OCI-LY7 (cell line): Measurements from ENCODE around the gene IRX3. TPM values are rescaled to one million over a fixed set of nuclear protein-coding genes. Genes with fewer than 3 reads are reported as not detected.

Source experiments
- BruUV-seq: library from RNA; stranded (reverse); fragments of 400-500 nt; replicated peaks from 2 replicates; lab custom pipeline; 2021; lab: Mats Ljungman, UMichigan
- CTCF ChIA-PET: fragments of 300-600 bp; sonication (Branson Sonifier 250); formaldehyde crosslinking; loops from one replicate; lab custom pipeline; 2022; ENCODE audit warnings: antibody characterized with exemption; ENCODE audit not compliant: unreplicated experiment; lab: Charles Lee
- POLR2A ChIA-PET: fragments of 300-600 bp; sonication (Branson Sonifier 250); formaldehyde crosslinking; loops from one replicate; lab custom pipeline; 2022; ENCODE audit warnings: antibody characterized with exemption; lab: Charles Lee
- DNase-seq: peaks from one replicate; pipeline ENCODE4 v3.0.0-alpha.2; 2015; ENCODE audit warnings: low spot score
- H2AFZ ChIP-seq: fragments of 200-600 bp; sonication (generic), shearing (Covaris generic); 2 replicates; pipeline ENCODE4 v1.6.1; 2014; ENCODE audit warnings: mild to moderate bottlenecking, antibody characterized with exemption, low read length, moderate library complexity
- H3K27ac ChIP-seq: fragments of 200-600 bp; sonication (generic); 2 replicates; pipeline ENCODE4 v1.5.1; 2014; ENCODE audit warnings: mixed run types, low read depth, mild to moderate bottlenecking, moderate library complexity, low read length, inconsistent platforms; ENCODE audit not compliant: poor library complexity, severe bottlenecking
- H3K36me3 ChIP-seq: fragments of 200-600 bp; sonication (generic); 2 replicates; pipeline ENCODE4 v1.6.1; 2014; ENCODE audit warnings: mild to moderate bottlenecking, antibody characterized with exemption, low read length, moderate library complexity, mixed read lengths; ENCODE audit not compliant: insufficient read depth
- H3K4me1 ChIP-seq: fragments of 200-600 bp; sonication (generic); 2 replicates; pipeline ENCODE4 v1.5.1; 2014; ENCODE audit warnings: mild to moderate bottlenecking, low read length; ENCODE audit not compliant: insufficient read depth, poor library complexity, severe bottlenecking
- H3K4me2 ChIP-seq: fragments of 200-600 bp; sonication (generic); 2 replicates; pipeline ENCODE4 v1.6.1; 2014; ENCODE audit warnings: mild to moderate bottlenecking, low read length
- H3K4me3 ChIP-seq: fragments of 200-600 bp; sonication (generic); 2 replicates; pipeline ENCODE4 v1.5.1; 2014; ENCODE audit warnings: mild to moderate bottlenecking, low read depth, low read length; ENCODE audit not compliant: poor library complexity, severe bottlenecking
- H3K79me2 ChIP-seq: fragments of 200-600 bp; sonication (generic); 2 replicates; pipeline ENCODE4 v1.6.1; 2016; ENCODE audit warnings: low read depth, mild to moderate bottlenecking, low read length, moderate library complexity, mixed read lengths; ENCODE audit not compliant: insufficient read depth
- H3K9me2 ChIP-seq: fragments of 200-600 bp; sonication (generic); 2 replicates; pipeline ENCODE4 v1.6.1; 2016; ENCODE audit warnings: mild to moderate bottlenecking, low read length, mixed read lengths; ENCODE audit not compliant: insufficient read depth
- H3K9me3 ChIP-seq: fragments of 200-600 bp; sonication (generic); 2 replicates; pipeline ENCODE4 v1.6.1; 2014; ENCODE audit warnings: mild to moderate bottlenecking, mixed run types, low read length, mixed read lengths
- H4K20me1 ChIP-seq: fragments of 200-600 bp; sonication (generic); 2 replicates; pipeline ENCODE4 v1.6.1; 2014; ENCODE audit warnings: mild to moderate bottlenecking, antibody characterized with exemption, low read length, moderate library complexity, mixed read lengths; ENCODE audit not compliant: insufficient read depth
- EZH2phosphoT487 ChIP-seq: fragments of 200-600 bp; sonication (generic); IDR thresholded peaks from 2 replicates; pipeline ENCODE4 v1.6.1; 2018; ENCODE audit warnings: low read depth, borderline replicate concordance, mild to moderate bottlenecking, mixed run types, antibody characterized with exemption, low read length, moderate library complexity, mixed read lengths
- intact Hi-C: fragments of 100-400 bp; cut with micrococcal nuclease; formaldehyde crosslinking; loops from one replicate; pipeline ENCODE4 v1.10.0; 2022; ENCODE audit not compliant: unreplicated experiment
- total RNA-seq, 2 experiments: library from RNA; depleted of rRNA in 1 of 2; stranded (reverse); fragments of >200 nt in 1 of 2; shearing (Covaris generic) in 1 of 2; gene quantifications; 2 replicates each; pipeline ENCODE4 v1.2.3, GENCODE V29; 2014 to 2022
- TF ChIP-seq, protein P1 (sequence below): fragments of 200-600 bp; sonication (generic); conservative IDR thresholded peaks from 2 replicates; pipeline ENCODE4 v1.5.1; 2014; ENCODE audit warnings: mild to moderate bottlenecking, antibody characterized with exemption, low read length, moderate library complexity, mixed read lengths

The IRX3 gene
- total RNA-seq, 2 experiments from 2014 or later: not detected

DNA sequence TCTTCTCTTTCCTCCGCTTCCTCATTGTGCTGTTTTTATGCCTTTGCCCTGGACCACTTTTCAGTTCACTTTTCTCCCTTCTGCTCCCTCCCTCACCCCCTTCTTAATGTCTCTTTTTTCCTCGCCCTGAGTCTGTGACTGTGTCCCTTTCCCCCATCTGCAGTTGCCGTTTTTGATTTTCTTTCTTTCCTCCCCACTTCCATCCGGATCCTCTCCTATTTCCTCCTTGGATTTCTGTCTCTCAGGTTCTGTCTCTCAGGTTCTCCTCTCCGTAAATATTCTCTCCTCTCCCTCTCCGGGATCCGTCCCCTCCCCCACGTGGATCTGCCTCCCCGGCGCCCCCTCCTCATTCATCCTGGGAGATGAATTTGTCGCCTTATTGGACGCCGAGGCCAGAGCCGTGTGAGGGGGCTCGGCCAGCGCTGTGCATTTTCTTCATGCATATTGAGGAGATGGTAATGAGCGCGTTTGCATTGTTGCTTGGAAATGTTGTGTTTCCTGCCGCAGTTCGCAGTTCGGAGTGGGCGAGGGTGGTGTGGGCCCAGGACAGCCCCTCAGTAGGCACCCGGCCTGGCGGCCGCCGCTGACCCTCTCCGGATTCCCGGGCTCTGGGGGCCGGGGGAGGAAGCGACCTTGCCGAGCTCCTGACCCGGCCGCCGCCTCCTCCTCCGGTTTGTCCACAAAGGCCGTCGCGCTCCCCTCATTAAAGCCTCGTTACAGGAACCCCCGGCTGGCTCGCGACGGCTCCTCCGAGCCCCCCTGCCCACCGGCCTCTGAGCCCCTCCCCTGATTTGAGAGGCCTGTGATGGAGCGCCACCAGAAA, 4.5 kb upstream of the IRX3 start:
- CTCF ChIA-PET: no interaction called here
- H2AFZ ChIP-seq: no peak overlapping the region
- DNase-seq: no peak
- H3K27ac ChIP-seq: no peak overlapping the region
- intact Hi-C loops: no loop called here
- no peaks in the 10 kb centered on the region for H3K4me1 ChIP-seq
- H3K9me2 ChIP-seq: no peaks in the 10 kb centered on the region
- no peak overlapping the region for H3K4me2 ChIP-seq
- no peaks in the 10 kb centered on the region for H3K79me2 ChIP-seq
- H4K20me1 ChIP-seq: no peaks in the 10 kb centered on the region
- POLR2A ChIA-PET: no interaction called here
- H3K9me3 ChIP-seq: no peaks in the 10 kb centered on the region
- H3K36me3 ChIP-seq: no peaks in the 10 kb centered on the region
- no TSS peak for BruUV-seq
- H3K4me3 ChIP-seq: no peak overlapping the region
- no peak for TF ChIP-seq EZH2phosphoT487
- TF ChIP-seq, protein P1, sequence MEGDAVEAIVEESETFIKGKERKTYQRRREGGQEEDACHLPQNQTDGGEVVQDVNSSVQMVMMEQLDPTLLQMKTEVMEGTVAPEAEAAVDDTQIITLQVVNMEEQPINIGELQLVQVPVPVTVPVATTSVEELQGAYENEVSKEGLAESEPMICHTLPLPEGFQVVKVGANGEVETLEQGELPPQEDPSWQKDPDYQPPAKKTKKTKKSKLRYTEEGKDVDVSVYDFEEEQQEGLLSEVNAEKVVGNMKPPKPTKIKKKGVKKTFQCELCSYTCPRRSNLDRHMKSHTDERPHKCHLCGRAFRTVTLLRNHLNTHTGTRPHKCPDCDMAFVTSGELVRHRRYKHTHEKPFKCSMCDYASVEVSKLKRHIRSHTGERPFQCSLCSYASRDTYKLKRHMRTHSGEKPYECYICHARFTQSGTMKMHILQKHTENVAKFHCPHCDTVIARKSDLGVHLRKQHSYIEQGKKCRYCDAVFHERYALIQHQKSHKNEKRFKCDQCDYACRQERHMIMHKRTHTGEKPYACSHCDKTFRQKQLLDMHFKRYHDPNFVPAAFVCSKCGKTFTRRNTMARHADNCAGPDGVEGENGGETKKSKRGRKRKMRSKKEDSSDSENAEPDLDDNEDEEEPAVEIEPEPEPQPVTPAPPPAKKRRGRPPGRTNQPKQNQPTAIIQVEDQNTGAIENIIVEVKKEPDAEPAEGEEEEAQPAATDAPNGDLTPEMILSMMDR: no peak

DNA sequence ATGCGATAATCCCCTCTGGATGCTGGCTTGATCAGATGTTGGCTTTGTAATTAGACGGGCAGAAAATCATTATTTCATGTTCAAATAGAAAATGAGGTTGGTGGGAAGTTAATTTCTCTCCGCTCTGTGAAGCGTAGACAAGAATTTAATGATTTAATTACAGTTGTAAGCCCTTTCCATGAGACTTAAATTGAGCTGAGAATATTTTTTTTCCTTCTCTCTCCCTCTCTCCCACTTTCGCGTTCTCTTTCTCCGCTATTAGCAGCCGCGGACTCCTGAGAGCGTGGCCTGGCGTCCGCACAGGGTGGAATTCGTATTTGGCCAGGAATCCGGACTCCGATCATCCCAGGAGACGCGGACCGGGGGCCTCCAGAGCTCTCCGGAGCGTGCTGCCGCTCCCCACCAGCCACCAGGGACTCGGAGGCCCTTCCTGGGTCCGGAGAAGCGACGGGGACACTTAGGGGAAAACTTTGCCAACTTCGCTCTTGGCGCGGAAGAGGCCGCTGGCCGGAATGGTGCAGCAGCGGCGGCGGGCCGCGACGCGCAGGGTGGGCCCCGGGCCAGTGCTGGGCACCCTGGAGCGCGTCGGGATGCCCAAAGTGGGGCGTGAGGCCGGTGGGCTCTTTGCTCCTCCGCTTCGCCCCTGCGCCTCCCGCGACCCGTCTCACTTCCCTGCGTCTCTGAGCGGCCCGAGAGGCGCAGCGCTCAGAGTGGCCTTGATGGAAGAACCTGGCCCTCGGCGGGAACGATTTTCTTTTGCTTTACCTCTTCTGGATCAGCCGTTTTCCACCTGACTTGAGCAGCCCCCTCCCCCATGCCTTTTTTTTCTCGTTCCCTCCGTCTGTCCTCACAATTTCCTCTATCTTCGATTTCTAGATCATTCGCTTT, 3.6 kb upstream of the IRX3 start:
- no peak for TF ChIP-seq EZH2phosphoT487
- BruUV-seq: no TSS peak
- POLR2A ChIA-PET: interaction anchor here (0.6 kb wide), 1 partner anchor 9 kb away, joined by 3 read pairs; no protein-coding TSS in a partner anchor
- Histone ChIP-seq H3K4me1 (no peaks in the 10 kb centered on the region), H3K36me3 (no peaks in the 10 kb centered on the region), H3K9me2 (no peaks in the 10 kb centered on the region), H3K79me2 (no peaks in the 10 kb centered on the region), H3K4me3 (no peak overlapping the region), H3K9me3 (no peaks in the 10 kb centered on the region), H4K20me1 (no peaks in the 10 kb centered on the region), H2AFZ (no peak overlapping the region), H3K27ac (no peak overlapping the region), H3K4me2 (no peak overlapping the region)
- no peak for DNase-seq
- CTCF ChIA-PET: no interaction called here
- intact Hi-C loops: no loop called here

DNA sequence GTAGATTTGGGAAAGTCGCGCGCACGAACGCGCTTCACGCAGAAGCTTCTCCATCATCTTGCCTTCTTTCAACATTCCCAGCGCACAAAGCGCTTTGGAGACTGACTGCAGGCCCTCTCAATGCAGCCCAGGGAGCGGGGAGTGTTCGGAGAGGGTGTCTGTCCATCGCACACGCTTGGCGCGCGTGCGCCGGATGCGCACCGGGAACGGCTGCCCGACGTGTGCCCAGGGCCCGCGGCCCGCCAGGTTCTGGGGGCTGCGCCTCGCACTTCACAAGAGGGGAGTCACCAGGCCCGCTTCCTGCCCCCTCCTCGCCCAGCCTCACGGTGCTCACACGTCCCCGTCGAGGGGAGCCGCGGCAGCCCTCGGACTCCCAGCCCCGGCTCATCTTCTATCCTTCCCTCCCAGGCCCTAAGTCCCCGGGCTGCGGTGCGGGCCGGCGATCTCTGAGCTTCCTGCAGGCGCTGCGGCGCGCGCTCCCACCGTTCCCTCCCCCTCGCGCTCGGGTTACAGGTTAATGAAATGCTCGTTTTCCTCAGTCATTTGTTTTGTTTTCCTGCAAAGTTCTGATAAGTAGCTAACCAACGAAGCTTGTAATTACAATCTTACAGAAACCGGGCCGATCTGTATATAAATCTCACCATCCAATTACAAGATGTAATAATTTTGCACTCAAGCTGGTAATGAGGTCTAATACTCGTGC, 2.8 kb upstream of the IRX3 start:
- Histone ChIP-seq H3K4me3 (no peak overlapping the region), H3K27ac (no peak overlapping the region), H3K9me2 (no peaks in the 10 kb centered on the region), H3K36me3 (no peaks in the 10 kb centered on the region), H2AFZ (no peak overlapping the region), H3K4me1 (no peaks in the 10 kb centered on the region), H3K79me2 (no peaks in the 10 kb centered on the region), H3K4me2 (no peak overlapping the region), H3K9me3 (no peaks in the 10 kb centered on the region), H4K20me1 (no peaks in the 10 kb centered on the region)
- ChIA-PET CTCF (no interaction called here), POLR2A (interaction anchor here (0.6 kb wide), 1 partner anchor 10 kb away, joined by 3 read pairs; no protein-coding TSS in a partner anchor)
- TF ChIP-seq, protein P1: no peak
- no peak for TF ChIP-seq EZH2phosphoT487
- intact Hi-C loops: no loop called here
- no peak for DNase-seq
- BruUV-seq: no TSS peak
